T-cell (primary cell): ENCODE results near the gene TBC1D22A. TPM values are rescaled to one million over a fixed set of nuclear protein-coding genes. Genes with fewer than 3 reads are reported as not detected.

Source experiments
- ATAC-seq, 4 experiments: fragments of 200-7000 bp in 3 of 4; fragments of 150-1000 bp in 1 of 4; cut with Tn5 transposase; replicated peaks in 1 of 4; 1 replicate in 3 of 4; 2 replicates in 1 of 4; pipeline ENCODE4 v1.10.0; 2021; ENCODE audit warnings: moderate library complexity in 3 of 4, mild to moderate bottlenecking in 2 of 4, moderate number of reproducible peaks in 1 of 4
- CTCF ChIA-PET, 2 donors: fragments of 300-600 bp; sonication (Branson Sonifier 250); formaldehyde crosslinking; loops; one replicate each; lab custom pipeline; 2022; ENCODE audit warnings: antibody characterized with exemption in 2 of 2; lab: Charles Lee
- POLR2A ChIA-PET, 2 donors: fragments of 300-600 bp; sonication (Branson Sonifier 250); formaldehyde crosslinking; loops; one replicate each; lab custom pipeline; 2022; ENCODE audit warnings: antibody characterized with exemption in 2 of 2; lab: Charles Lee
- DNase-seq, 35 experiments: peaks; one replicate each; pipeline versions ENCODE4 v3.0.0 to v3.0.0-alpha.2; 2013 to 2023
- H3K27ac ChIP-seq: one replicate; pipeline ENCODE4 v1.5.1; 2013; ENCODE audit warnings: low read length
- H3K27me3 ChIP-seq, 2 experiments: replicated peaks in 1 of 2; 1 replicate in 1 of 2; 2 replicates in 1 of 2; pipeline versions ENCODE4 v1.6.1 to v1.7.0; 2013; ENCODE audit warnings: low read length in 1 of 2, mixed read lengths in 1 of 2; ENCODE audit not compliant: control insufficient read depth in 2 of 2, insufficient read depth in 2 of 2; ENCODE audit errors: extremely low read depth in 1 of 2
- H3K36me3 ChIP-seq, 2 donors: 1 replicate in 1 of 2; 2 replicates in 1 of 2; pipeline versions ENCODE4 v1.6.1 to v1.7.0; 2013; ENCODE audit warnings: low read length in 1 of 2; ENCODE audit not compliant: control insufficient read depth in 2 of 2, insufficient read depth in 1 of 2; ENCODE audit errors: extremely low read depth in 1 of 2
- H3K4me1 ChIP-seq, 2 experiments: 1 replicate in 1 of 2; 2 replicates in 1 of 2; pipeline versions ENCODE4 v1.6.1 to v1.7.0; 2013; ENCODE audit warnings: low read length in 2 of 2, mixed read lengths in 1 of 2; ENCODE audit not compliant: insufficient read depth in 2 of 2, control insufficient read depth in 1 of 2; ENCODE audit errors: extremely low read depth in 1 of 2
- H3K4me3 ChIP-seq, 2 donors: 1 replicate in 1 of 2; 2 replicates in 1 of 2; pipeline versions ENCODE4 v1.5.1 to v1.7.0; 2013; ENCODE audit warnings: mild to moderate bottlenecking in 2 of 2, low read length in 1 of 2, moderate library complexity in 1 of 2; ENCODE audit not compliant: control insufficient read depth in 1 of 2; ENCODE audit errors: extremely low read depth in 1 of 2
- H3K9me3 ChIP-seq: 2 replicates; pipeline ENCODE4 v1.7.0; 2013
- H3K27ac Mint-ChIP-seq, 2 donors: one replicate each; pipeline ENCODE4 v1.8.0; 2020 to 2021; ENCODE audit warnings: mild to moderate bottlenecking in 2 of 2, mixed read lengths in 2 of 2
- H3K27me3 Mint-ChIP-seq, 2 donors: one replicate each; pipeline ENCODE4 v1.8.0; 2021 to 2022; ENCODE audit warnings: mixed read lengths in 2 of 2
- H3K36me3 Mint-ChIP-seq: one replicate; pipeline ENCODE4 v1.8.0; 2021; ENCODE audit warnings: mixed read lengths
- H3K4me1 Mint-ChIP-seq, 3 donors: one replicate each; pipeline ENCODE4 v1.8.0; 2020 to 2022; ENCODE audit warnings: mixed read lengths in 3 of 3, mild to moderate bottlenecking in 1 of 3
- H3K4me3 Mint-ChIP-seq, 3 donors: one replicate each; pipeline ENCODE4 v1.8.0; 2020 to 2022; ENCODE audit warnings: mild to moderate bottlenecking in 3 of 3, mixed read lengths in 3 of 3, moderate library complexity in 3 of 3
- H3K9me3 Mint-ChIP-seq, 3 donors: one replicate each; pipeline ENCODE4 v1.8.0; 2020 to 2022; ENCODE audit warnings: mixed read lengths in 3 of 3
- WGBS: methylation state at CpG from one replicate; pipeline ENCODE4 v1.1.5; 2013; ENCODE audit warnings: missing lambda C conversion rate; ENCODE audit not compliant: insufficient coverage; 5-methylcytosine and 5-hydroxymethylcytosine counted together
- total RNA-seq, 35 experiments: library from RNA in 6 of 35; stranded (reverse) in 6 of 35; fragments of 120-200 nt in 1 of 35; gene quantifications; one replicate each; pipeline versions ENCODE4 v1.2.1 to v1.2.4 and lab custom pipeline; 2013 to 2026

The TBC1D22A gene
- total RNA-seq, 5 donors from 2014 or later (not counting 1 experiment from before 2014, with no cell fraction given) = 38.3 to 67.8 (median 57.7) TPM

- 79% methylated on average over 6 of the region's 9 CpGs for WGBS
- no peak overlapping the region for H3K27ac Mint-ChIP-seq
- no peak overlapping the region for H3K4me3 Mint-ChIP-seq
- no peaks in the 10 kb centered on the region for H3K9me3 Mint-ChIP-seq
- peaks cover 0 to 13% (median 0%) of the 10 kb centered on the region in 3 donors for H3K4me1 Mint-ChIP-seq
- H3K4me3 ChIP-seq = no peak overlapping the region
- no peaks in the 10 kb centered on the region for H3K27me3 ChIP-seq
- H3K27ac ChIP-seq = no peak overlapping the region
- no peaks in the 10 kb centered on the region for H3K9me3 ChIP-seq
- H3K4me1 ChIP-seq = no peaks in the 10 kb centered on the region
- H3K27me3 Mint-ChIP-seq = no peaks in the 10 kb centered on the region
- no peak for DNase-seq
- CTCF ChIA-PET = interaction anchor here in 1 of 2 donors (0.6 kb wide), 1 partner anchor 261 kb away, joined by 3 read pairs; no protein-coding TSS in a partner anchor
- no peaks in the 10 kb centered on the region for H3K36me3 Mint-ChIP-seq
- ATAC-seq = no peak
- POLR2A ChIA-PET = no interaction called here
- peaks cover 5 to 8% of the 10 kb centered on the region in 2 donors for H3K36me3 ChIP-seq
Measured at GRCh38 chr22:47122441-47123000, 360.1 kb downstream of the TBC1D22A start.

GRCh38 chr22:47123006-47123826 is 360.8 kb downstream of the TBC1D22A start:
- Histone ChIP-seq H3K9me3 (no peaks in the 10 kb centered on the region), H3K4me3 (no peak overlapping the region), H3K27ac (no peak overlapping the region), H3K27me3 (no peaks in the 10 kb centered on the region), H3K4me1 (no peaks in the 10 kb centered on the region), H3K36me3 (peaks cover 5 to 8% of the 10 kb centered on the region in 2 donors)
- POLR2A ChIA-PET = no interaction called here
- Mint-ChIP-seq H3K27ac (no peak overlapping the region), H3K36me3 (no peaks in the 10 kb centered on the region), H3K27me3 (no peaks in the 10 kb centered on the region), H3K4me1 (peaks cover 0 to 13% (median 0%) of the 10 kb centered on the region in 3 donors), H3K4me3 (no peak overlapping the region), H3K9me3 (no peaks in the 10 kb centered on the region)
- no peak for ATAC-seq
- WGBS = 74% methylated on average over 17 of the region's 18 CpGs
- CTCF ChIA-PET = no interaction called here
- DNase-seq = no peak

- Histone ChIP-seq H3K4me3 (no peak overlapping the region), H3K4me1 (no peaks in the 10 kb centered on the region), H3K27ac (no peak overlapping the region), H3K36me3 (peaks cover 8 to 13% of the 10 kb centered on the region in 2 donors), H3K9me3 (no peaks in the 10 kb centered on the region), H3K27me3 (no peaks in the 10 kb centered on the region)
- Mint-ChIP-seq H3K4me1 (peaks cover 0 to 15% (median 0%) of the 10 kb centered on the region in 3 donors), H3K27me3 (no peaks in the 10 kb centered on the region), H3K36me3 (peaks cover 5% of the 10 kb centered on the region), H3K4me3 (no peak overlapping the region), H3K27ac (no peak overlapping the region), H3K9me3 (no peaks in the 10 kb centered on the region)
- DNase-seq = no peak
- WGBS = 95% methylated on average over 13 of the region's 16 CpGs
- ChIA-PET POLR2A (no interaction called here), CTCF (no interaction called here)
- ATAC-seq = no peak
Measured at GRCh38 chr22:47123827-47124442, 361.5 kb downstream of the TBC1D22A start.

- Histone ChIP-seq H3K36me3 (peaks cover 8 to 13% of the 10 kb centered on the region in 2 donors), H3K4me3 (no peak overlapping the region), H3K27ac (no peak overlapping the region), H3K4me1 (no peaks in the 10 kb centered on the region), H3K27me3 (no peaks in the 10 kb centered on the region), H3K9me3 (no peaks in the 10 kb centered on the region)
- H3K4me1 Mint-ChIP-seq = peaks cover 0 to 15% (median 0%) of the 10 kb centered on the region in 3 donors
- H3K4me3 Mint-ChIP-seq = no peak overlapping the region
- CTCF ChIA-PET = no interaction called here
- POLR2A ChIA-PET = no interaction called here
- no peaks in the 10 kb centered on the region for H3K9me3 Mint-ChIP-seq
- H3K27ac Mint-ChIP-seq = no peak overlapping the region
- H3K36me3 Mint-ChIP-seq = peaks cover 6% of the 10 kb centered on the region
- 95% methylated on average over 14 of the region's 15 CpGs for WGBS
- ATAC-seq (no peak), DNase-seq (no peak)
- H3K27me3 Mint-ChIP-seq = no peaks in the 10 kb centered on the region
Measured at GRCh38 chr22:47124451-47124881, 362.0 kb downstream of the TBC1D22A start.

- Histone ChIP-seq H3K9me3 (no peaks in the 10 kb centered on the region), H3K27ac (no peak overlapping the region), H3K4me3 (no peak overlapping the region), H3K27me3 (no peaks in the 10 kb centered on the region), H3K4me1 (no peaks in the 10 kb centered on the region), H3K36me3 (peaks cover 8 to 13% of the 10 kb centered on the region in 2 donors)
- ATAC-seq (no peak), DNase-seq (no peak)
- Mint-ChIP-seq H3K4me3 (no peak overlapping the region), H3K36me3 (peaks cover 6% of the 10 kb centered on the region), H3K27me3 (no peaks in the 10 kb centered on the region), H3K27ac (no peak overlapping the region), H3K9me3 (no peaks in the 10 kb centered on the region), H3K4me1 (peaks cover 0 to 17% (median 0%) of the 10 kb centered on the region in 3 donors)
- 93% methylated on average over 9 of the region's 14 CpGs for WGBS
- ChIA-PET POLR2A (no interaction called here), CTCF (no interaction called here)
Measured at GRCh38 chr22:47124961-47125360, 362.5 kb downstream of the TBC1D22A start.

GRCh38 chr22:47125603-47126002 is 363.2 kb downstream of the TBC1D22A start:
- no peak overlapping the region for H3K27ac ChIP-seq
- H3K4me1 ChIP-seq = no peaks in the 10 kb centered on the region
- ATAC-seq = no peak
- ChIA-PET CTCF (no interaction called here), POLR2A (no interaction called here)
- Mint-ChIP-seq H3K36me3 (peaks cover 10% of the 10 kb centered on the region), H3K27ac (no peak overlapping the region), H3K27me3 (no peaks in the 10 kb centered on the region), H3K4me3 (no peak overlapping the region), H3K9me3 (no peaks in the 10 kb centered on the region), H3K4me1 (peaks cover 0 to 17% (median 0%) of the 10 kb centered on the region in 3 donors)
- WGBS = 78% methylated on average over 5 of the region's 5 CpGs
- DNase-seq = no peak
- no peaks in the 10 kb centered on the region for H3K27me3 ChIP-seq
- H3K36me3 ChIP-seq = peaks cover 8 to 13% of the 10 kb centered on the region in 2 donors
- no peaks in the 10 kb centered on the region for H3K9me3 ChIP-seq
- H3K4me3 ChIP-seq = no peak overlapping the region
